Measurements from ENCODE around the gene TMEM131L.
"Not testable (repeated sequence)": the region's sequence is repeated elsewhere in the genome, so short reads cannot be mapped to it uniquely, and the experiment has no call there.

TMEM131L gene

DNA sequence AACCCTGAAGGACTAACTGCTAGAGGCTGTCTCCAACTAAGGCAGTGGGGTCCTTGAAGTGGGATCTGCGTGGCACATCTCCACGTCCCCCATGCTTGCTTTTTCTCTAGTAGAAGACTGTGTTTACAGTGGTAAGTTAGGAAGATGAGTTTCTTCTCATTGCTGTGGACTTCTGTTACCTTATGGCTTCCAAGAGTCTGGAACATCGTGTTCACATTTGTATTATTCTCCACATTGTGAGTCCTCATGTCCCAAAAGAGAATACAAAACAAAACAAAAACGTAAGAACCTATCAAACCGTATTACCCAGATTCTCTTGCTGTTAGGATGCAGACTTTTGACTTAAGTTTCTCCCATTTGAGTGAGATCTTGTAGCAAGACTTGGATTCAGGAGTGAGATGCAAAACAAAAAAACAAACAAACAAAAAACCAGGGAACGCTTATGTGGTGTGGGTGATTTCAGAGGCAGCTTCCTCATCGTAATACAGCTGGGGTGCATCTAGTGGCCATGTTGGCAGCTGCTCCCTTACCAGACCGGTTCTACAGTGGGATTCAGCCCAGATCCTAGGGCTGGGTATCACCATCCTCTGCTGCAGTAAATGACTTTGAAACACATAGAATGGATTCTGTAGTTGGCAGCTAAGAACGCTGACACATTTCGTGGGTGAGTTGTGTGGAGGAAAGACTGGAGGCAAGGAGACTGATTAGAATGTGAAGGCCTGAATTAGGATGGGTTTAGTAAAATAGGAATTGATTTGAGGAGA, 41.3 kb downstream of the TMEM131L start:
- Histone ChIP-seq H3F3A (ENCODE audit: control insufficient read depth, insufficient read depth) (peaks cover 49% of the 10 kb centered on the region), H3K79me2 (ENCODE audit: control insufficient read depth, low read length) (peaks cover 100% of the 10 kb centered on the region), H3K9me3 (ENCODE audit: control insufficient read depth, insufficient read depth, low read length) (no peaks in the 10 kb centered on the region), H4K20me1 (ENCODE audit: control insufficient read depth, insufficient read depth, low read depth, low read length) (peaks cover 59% of the 10 kb centered on the region), H3K4me2 (ENCODE audit: low read length) (no peak overlapping the region; the same call in 1 of the 2 replicates), H3K9me2 (replicated peaks; ENCODE audit: control insufficient read depth, low read length) (no peaks in the 10 kb centered on the region), H3K4me3 (ENCODE audit: low read length) (no peak overlapping the region), H3K4me1 (ENCODE audit: control insufficient read depth, low read length) (peaks cover 78% of the 10 kb centered on the region), H3K36me3 (ENCODE audit: control insufficient read depth, low read length) (peaks cover 95% of the 10 kb centered on the region), H3K27ac (ENCODE audit: low read depth, low read length) (no peak overlapping the region), H3K27me3 (ENCODE audit: control insufficient read depth, low read length) (no peaks in the 10 kb centered on the region)
- no peak for TF ChIP-seq CTCF (IDR thresholded peaks at IDR 0.05; ENCODE audit: low read depth, low read length, poor library complexity, severe bottlenecking)
- TF ChIP-seq EZH2phosphoT487 (IDR thresholded peaks at IDR 0.05; ENCODE audit: borderline replicate concordance, low read length): no peak

GRCh38 chr4:153509212-153509611, 43.1 kb downstream of the TMEM131L start:
- H3K27me3 ChIP-seq (ENCODE audit: control insufficient read depth, low read length); H3K9me2 ChIP-seq (replicated peaks; ENCODE audit: control insufficient read depth, low read length); H3K27ac ChIP-seq (ENCODE audit: low read depth, low read length); H3K4me2 ChIP-seq (ENCODE audit: low read length); H3K9me3 ChIP-seq (ENCODE audit: control insufficient read depth, insufficient read depth, low read length); H3K4me3 ChIP-seq (ENCODE audit: low read length): not testable (repeated sequence)
- peaks cover 97% of the 10 kb centered on the region for H3K36me3 ChIP-seq (ENCODE audit: control insufficient read depth, low read length)
- H3K4me1 ChIP-seq (ENCODE audit: control insufficient read depth, low read length): peaks cover 88% of the 10 kb centered on the region
- H3F3A ChIP-seq (ENCODE audit: control insufficient read depth, insufficient read depth): peaks cover 49% of the 10 kb centered on the region
- H4K20me1 ChIP-seq (ENCODE audit: control insufficient read depth, insufficient read depth, low read depth, low read length): peaks cover 50% of the 10 kb centered on the region
- H3K79me2 ChIP-seq (ENCODE audit: control insufficient read depth, low read length): peaks cover 100% of the 10 kb centered on the region

GRCh38 chr4:153509724-153510123, 43.6 kb downstream of the TMEM131L start:
- TF ChIP-seq CTCF (IDR thresholded peaks at IDR 0.05; ENCODE audit: low read depth, low read length, poor library complexity, severe bottlenecking) (no peak), EZH2phosphoT487 (IDR thresholded peaks at IDR 0.05; ENCODE audit: borderline replicate concordance, low read length) (no peak)
- no peaks in the 10 kb centered on the region for H3K27me3 ChIP-seq (ENCODE audit: control insufficient read depth, low read length)
- no peak overlapping the region for H3K4me2 ChIP-seq (ENCODE audit: low read length)
- H3F3A ChIP-seq (ENCODE audit: control insufficient read depth, insufficient read depth): peaks cover 47% of the 10 kb centered on the region
- H3K79me2 ChIP-seq (ENCODE audit: control insufficient read depth, low read length): peaks cover 100% of the 10 kb centered on the region
- H4K20me1 ChIP-seq (ENCODE audit: control insufficient read depth, insufficient read depth, low read depth, low read length): peaks cover 50% of the 10 kb centered on the region
- peaks cover 91% of the 10 kb centered on the region for H3K4me1 ChIP-seq (ENCODE audit: control insufficient read depth, low read length)
- no peaks in the 10 kb centered on the region for H3K9me2 ChIP-seq (replicated peaks; ENCODE audit: control insufficient read depth, low read length)
- H3K4me3 ChIP-seq (ENCODE audit: low read length): no peak overlapping the region
- H3K36me3 ChIP-seq (ENCODE audit: control insufficient read depth, low read length): peaks cover 96% of the 10 kb centered on the region
- no peak overlapping the region for H3K27ac ChIP-seq (ENCODE audit: low read depth, low read length)
- no peaks in the 10 kb centered on the region for H3K9me3 ChIP-seq (ENCODE audit: control insufficient read depth, insufficient read depth, low read length)

GRCh38 chr4:153510252-153511001, 44.3 kb downstream of the TMEM131L start:
- Histone ChIP-seq H3K4me3 (ENCODE audit: low read length) (no peak overlapping the region), H4K20me1 (ENCODE audit: control insufficient read depth, insufficient read depth, low read depth, low read length) (peaks cover 51% of the 10 kb centered on the region), H3K9me2 (replicated peaks; ENCODE audit: control insufficient read depth, low read length) (no peaks in the 10 kb centered on the region), H3K4me1 (ENCODE audit: control insufficient read depth, low read length) (peaks cover 93% of the 10 kb centered on the region), H3K79me2 (ENCODE audit: control insufficient read depth, low read length) (peaks cover 100% of the 10 kb centered on the region), H3K27ac (ENCODE audit: low read depth, low read length) (no peak overlapping the region), H3K9me3 (ENCODE audit: control insufficient read depth, insufficient read depth, low read length) (no peaks in the 10 kb centered on the region), H3K4me2 (ENCODE audit: low read length) (peak overlapping the region; percentile 9; the same call in 1 of the 2 replicates), H3F3A (ENCODE audit: control insufficient read depth, insufficient read depth) (peaks cover 47% of the 10 kb centered on the region), H3K27me3 (ENCODE audit: control insufficient read depth, low read length) (no peaks in the 10 kb centered on the region), H3K36me3 (ENCODE audit: control insufficient read depth, low read length) (peaks cover 96% of the 10 kb centered on the region)
- no peak for TF ChIP-seq EZH2phosphoT487 (IDR thresholded peaks at IDR 0.05; ENCODE audit: borderline replicate concordance, low read length)
- TF ChIP-seq CTCF (IDR thresholded peaks at IDR 0.05; ENCODE audit: low read depth, low read length, poor library complexity, severe bottlenecking): no peak
